ENCODE data around the gene TMEM95.

- TF ChIP-seq EZH2 (IDR thresholded peaks at IDR 0.05; ENCODE audit: low read length) (no peak), CTCF (optimal IDR thresholded peaks at IDR 0.05 in 1 of 3, IDR thresholded peaks at IDR 0.05 in 1 of 3, conservative IDR thresholded peaks at IDR 0.05 in 1 of 3; ENCODE audit: extremely low read depth in 1 of 3, insufficient read depth in 2 of 3, low read length in 3 of 3) (no peak)
Observed at GRCh38 chr17:7398612-7399011, 43.7 kb downstream of the TMEM95 start.

Data from keratinocyte (primary cell).